Caki2 (cell line): ENCODE measurements around the gene TYMP. TPM values are rescaled to one million over a fixed set of nuclear protein-coding genes. Genes with fewer than 3 reads are reported as not detected.

Experiments
- DNase-seq: peaks from one replicate; pipeline ENCODE4 v3.0.0-alpha.2; 2015; ENCODE audit warnings: low read depth
- in situ Hi-C: cut with HindIII; loops from 2 replicates; pipeline ENCODE4 v1.10.0; 2016; ENCODE audit warnings: low sequenced_read_pairs, low pct_unique_long_range_greater_than_20kb, mixed read lengths
- total RNA-seq: library from RNA; depleted of rRNA; stranded (reverse); fragments of >200 nt; shearing (Covaris generic); gene quantifications from 2 replicates; pipeline ENCODE4 v1.2.3, GENCODE V29; 2014; ENCODE audit warnings: low replicate concordance; rRNA removed

Gene TYMP
- 104 and 118 TPM in 2 replicates for total RNA-seq

DNA sequence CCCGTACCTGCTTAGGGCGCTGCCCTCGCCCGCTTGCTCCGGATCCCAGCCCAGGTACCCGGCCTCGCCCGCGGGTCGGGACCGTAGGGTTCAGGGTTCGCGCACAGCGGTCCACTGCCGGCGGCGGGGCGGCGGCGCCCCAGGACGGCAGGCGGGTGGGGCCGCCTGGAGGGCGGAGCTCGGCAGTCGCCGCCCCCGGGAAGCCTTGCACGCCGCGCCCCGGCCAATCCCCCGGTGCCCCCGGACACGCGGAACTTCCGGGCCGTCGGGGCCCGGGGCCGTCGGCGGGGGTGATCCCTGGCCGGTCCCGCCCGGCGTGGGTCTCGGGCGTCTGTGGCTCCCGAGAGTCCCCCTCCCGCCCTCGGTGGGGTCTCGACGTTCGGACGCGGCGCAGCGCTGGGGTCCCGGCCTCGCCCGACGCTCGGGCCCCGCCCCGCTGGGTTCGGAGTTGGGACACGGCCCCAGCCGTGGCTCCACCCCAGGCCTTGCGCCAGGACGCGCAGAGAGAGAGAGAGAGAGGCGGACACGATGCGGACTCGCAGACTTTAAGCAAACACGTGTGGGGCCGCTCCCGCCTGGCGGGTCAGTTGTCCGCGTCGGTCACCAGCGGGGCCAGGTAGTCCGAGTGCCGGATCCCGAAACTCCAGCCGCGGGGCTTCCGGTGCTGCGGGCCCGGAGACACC, at the start of gene TYMP:
Gene TYMP (minus strand): TSS at position 116 of the 683 bp plus-strand sequence. CDS start 303 bp downstream, outside the sequence.
- in situ Hi-C loops, result no loop called here
- DNase-seq, result peak; percentile 94

GRCh38 chr22:50578776-50579310, 49.0 kb upstream of the TYMP start:
- in situ Hi-C loops, result no loop called here
- DNase-seq, result no peak

DNA sequence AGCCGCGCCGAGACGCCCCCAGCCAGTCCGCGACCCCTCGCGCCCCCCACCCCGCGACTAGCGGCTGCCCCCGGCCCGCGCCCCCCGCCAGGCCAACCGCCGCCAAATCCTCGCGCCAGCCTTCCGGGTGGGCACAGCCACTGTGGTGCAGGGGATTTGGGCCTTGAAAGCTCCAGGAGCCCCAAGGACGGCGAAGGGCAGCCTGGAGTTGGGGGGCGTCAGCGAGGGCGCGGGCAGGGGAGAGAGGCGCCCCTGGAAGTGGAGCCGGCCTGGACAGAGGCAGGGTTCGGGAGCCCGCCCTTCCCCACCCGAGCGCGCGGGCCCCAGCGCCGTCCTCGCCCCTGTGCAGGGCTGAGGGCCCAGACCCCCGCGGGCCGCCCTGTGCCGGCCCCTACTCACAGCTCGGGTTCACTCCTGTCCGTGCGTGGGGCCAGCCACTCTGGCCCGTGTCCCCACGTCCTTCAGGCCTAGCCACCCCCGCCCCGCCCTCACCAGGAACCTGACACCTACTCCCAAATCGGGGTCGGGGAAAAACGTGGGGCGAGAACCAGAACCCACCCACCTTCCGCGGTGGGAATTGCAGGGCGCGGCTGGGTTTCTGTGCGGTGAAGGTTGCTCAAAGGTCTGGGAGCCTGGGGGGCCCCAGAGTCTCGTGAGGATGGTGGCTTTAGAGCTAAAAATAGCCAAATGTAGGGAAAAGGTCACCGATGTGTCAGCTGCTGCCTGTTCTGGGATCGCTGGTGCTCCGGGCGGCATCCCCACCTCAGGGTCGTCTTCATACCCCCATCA, 48.4 kb upstream of the TYMP start, which contains the start of gene CPT1B:
Gene CPT1B (minus strand): TSS at position 441 of the 789 bp plus-strand sequence. CDS start 512 bp downstream, outside the sequence.
- DNase-seq, result no peak
- in situ Hi-C loops, result no loop called here

GRCh38 chr22:50577697-50577986, 47.8 kb upstream of the TYMP start:
- no peak for DNase-seq
- in situ Hi-C loops, result no loop called here

DNA sequence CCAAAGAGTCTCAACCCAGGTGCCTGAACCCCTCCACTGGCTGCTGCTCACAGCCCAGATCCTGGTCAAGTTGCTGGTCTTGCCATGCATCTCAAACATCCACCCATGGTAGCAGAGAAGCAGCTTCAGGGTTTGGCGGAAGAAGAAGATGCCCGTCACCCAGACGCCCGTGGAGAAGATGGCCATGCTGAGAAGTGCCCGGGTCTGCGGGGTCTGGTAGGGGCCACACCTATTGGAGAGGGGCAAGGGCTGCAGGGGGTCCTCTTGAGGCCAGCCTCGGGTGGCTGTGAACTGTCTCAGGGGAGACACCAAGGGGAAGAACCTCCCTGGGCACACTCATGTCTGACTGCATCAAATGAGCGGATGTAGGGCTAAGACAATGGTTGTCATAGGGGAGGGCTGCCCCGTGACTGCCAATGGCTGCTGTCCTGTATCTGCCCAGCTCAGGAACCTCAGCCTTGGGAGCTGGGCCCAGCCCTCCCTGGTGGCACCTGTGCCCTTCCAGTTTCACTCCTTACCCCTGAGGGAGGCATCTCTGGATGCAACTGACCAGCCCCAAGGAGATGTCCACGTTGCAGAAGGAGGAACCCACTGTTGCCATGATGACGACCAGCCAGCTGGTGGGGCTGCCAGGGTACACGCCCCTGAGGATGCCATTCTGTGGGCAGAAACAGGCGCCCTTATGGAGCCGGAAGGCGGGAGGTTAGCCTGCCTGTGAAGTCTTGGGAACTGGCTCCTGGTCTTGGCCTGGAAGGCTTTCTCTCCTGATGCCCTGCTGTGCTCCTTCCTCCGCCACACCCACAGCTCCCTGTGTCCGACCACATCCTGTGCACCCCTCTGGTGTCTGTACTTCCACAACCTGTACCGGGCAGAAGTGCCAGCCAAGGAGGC, 47.2 kb upstream of the TYMP start:
- no peak for DNase-seq
- in situ Hi-C loops, result no loop called here

GRCh38 chr22:50576070-50576469, 46.3 kb upstream of the TYMP start:
- peak; percentile 56 for DNase-seq
- in situ Hi-C loops, result no loop called here

DNA sequence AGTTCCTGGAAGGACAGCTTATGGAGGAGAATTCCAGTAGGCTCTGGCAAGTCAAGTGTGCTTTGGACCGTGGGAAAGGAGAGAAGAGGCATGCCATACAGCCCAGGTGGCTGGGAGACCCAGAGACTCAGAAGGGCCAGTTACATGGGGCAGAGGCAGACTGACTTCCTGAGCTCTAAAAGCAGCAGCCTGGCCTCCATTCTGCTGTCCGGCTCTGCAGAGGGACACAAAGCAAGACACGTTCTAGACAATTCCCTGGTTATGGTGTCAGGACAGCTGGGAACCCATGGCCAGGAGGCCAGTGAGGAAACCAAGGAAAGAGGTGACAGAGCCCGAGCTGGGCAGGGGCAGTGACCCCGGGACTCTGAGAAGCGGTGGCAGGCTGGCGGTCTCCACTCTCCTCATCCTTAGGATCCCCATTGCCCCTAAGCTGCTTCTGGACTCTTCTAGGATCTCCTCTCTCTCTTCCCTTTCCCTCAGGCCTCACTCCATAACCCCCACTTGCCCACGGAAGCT, 45.7 kb upstream of the TYMP start:
- in situ Hi-C loops, result no loop called here
- no peak for DNase-seq

DNA sequence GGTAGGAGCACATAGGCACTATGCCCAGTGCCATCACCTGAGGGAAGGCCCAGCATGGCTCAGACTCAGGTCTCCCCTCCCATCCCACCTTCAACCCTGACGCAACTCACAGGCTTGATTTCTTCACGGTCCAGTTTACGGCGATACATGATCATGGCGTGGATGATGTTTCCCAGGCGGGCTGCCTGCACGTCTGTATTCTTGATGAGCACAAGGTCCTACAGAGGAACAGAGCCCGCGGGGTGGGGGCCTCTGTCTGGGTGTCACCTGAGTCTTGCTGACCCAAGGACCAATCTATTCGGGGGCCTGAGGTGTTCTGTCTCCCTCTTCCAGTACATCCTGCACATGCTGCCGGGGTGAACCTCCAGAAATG, 44.6 kb upstream of the TYMP start:
- DNase-seq, result no peak
- in situ Hi-C loops, result no loop called here

GRCh38 chr22:50573491-50574382, 43.9 kb upstream of the TYMP start:
- in situ Hi-C loops, result no loop called here
- no peak for DNase-seq

DNA sequence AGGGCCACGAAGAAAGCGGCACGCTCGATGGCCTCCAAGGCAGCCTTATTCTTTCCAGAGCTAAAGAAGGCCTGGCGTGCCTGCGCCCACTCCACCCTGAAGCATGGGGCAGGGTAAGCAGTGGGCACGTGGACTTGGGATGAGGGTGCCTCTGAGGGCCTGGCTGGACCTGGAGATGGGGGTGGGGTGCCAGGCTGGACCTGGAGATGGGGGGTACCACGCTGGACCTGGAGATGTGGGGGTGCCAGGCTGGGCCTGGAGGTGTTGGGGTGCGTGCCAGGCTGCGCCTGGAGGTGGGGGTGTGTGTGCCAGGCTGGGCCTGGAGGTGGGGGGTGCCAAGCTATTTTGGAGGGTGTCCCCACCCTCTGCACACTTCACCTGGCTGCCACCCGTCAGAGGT, 43.2 kb upstream of the TYMP start:
- in situ Hi-C loops, result no loop called here
- DNase-seq, result no peak

GRCh38 chr22:50571264-50572175, 41.7 kb upstream of the TYMP start:
- DNase-seq, result no peak
- in situ Hi-C loops, result no loop called here

- no peak for DNase-seq
Measured at GRCh38 chr22:50570861-50571260, 41.0 kb upstream of the TYMP start.

GRCh38 chr22:50569896-50570535, 40.2 kb upstream of the TYMP start:
- peak; percentile 35 for DNase-seq
- in situ Hi-C loops, result no loop called here

More at GRCh38 chr22:50570861-50571260, 41.0 kb upstream of the TYMP start:
- in situ Hi-C loops, result no loop called here

DNA sequence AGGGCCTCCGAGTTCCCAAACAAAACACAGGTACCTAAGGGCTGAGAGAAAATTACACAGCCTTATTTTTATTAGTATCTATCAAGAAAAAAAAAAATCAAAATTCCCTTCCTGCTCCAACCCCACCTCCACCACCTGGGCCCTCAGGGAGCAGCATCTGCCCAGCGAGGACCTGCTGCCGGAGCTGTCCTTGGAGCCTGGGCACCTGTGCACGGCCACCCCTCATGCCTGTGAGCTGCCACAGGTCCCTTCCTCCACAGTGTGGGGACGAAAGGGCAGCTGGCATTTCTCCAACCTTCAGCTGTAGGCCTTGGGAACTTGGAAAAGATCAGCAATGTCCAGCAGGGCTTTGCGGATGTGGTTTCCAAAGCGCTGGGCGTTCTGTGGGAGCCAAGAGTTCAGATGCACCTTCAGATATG, 39.2 kb upstream of the TYMP start:
- in situ Hi-C loops, result no loop called here
- DNase-seq, result no peak

- DNase-seq, result no peak
- in situ Hi-C loops, result no loop called here
Measured at GRCh38 chr22:50568626-50569025, 38.8 kb upstream of the TYMP start.

DNA sequence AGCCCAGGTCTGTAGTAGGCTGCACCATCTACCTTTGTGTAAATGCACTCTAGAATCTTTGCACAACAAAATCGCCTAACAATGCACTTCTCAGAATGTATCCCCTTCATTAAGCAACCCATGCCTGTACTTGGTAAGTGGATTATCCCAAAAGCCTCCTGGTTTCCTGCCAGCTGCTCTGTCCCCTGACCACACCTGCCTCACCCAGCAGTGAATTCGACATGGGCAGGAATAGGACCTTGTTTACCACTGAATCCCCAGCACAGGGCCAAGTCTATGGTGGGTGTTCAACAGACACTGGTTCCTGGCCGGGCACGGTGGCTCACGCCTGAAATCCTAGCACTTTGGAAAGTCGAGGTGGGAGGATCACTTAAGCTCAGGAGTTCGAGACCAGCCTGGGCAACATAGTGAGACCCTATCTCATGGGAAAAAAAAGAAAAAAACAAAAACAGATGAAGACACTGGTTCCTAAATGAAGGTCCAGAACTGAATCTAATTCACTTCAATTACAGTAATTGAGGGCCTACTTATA, 38.0 kb upstream of the TYMP start:
- no peak for DNase-seq
- in situ Hi-C loops, result no loop called here
